Sigmoid colon (tissue), 4 donors: ENCODE measurements around the gene NF2.

Source experiments
- EP300 ChIP-seq, 4 donors: sonication (generic); formaldehyde crosslinking; IDR thresholded peaks; one replicate each; pipeline ENCODE4 v1.6.1; 2017; ENCODE audit warnings: antibody characterized with exemption in 4 of 4
- POLR2AphosphoS5 ChIP-seq, 4 donors: sonication (generic); formaldehyde crosslinking; IDR thresholded peaks; one replicate each; pipeline ENCODE4 v1.6.1; 2017; ENCODE audit warnings: antibody characterized with exemption in 4 of 4
- TF ChIP-seq, protein P1 (sequence below), 4 experiments: fragments of 450-650 bp in 3 of 4; fragments of 200-600 bp in 1 of 4; IDR thresholded peaks; one replicate each; pipeline ENCODE4 v1.5.1; 2016 to 2019; ENCODE audit warnings: antibody characterized with exemption in 4 of 4, mild to moderate bottlenecking in 3 of 4, moderate library complexity in 2 of 4

DNA sequence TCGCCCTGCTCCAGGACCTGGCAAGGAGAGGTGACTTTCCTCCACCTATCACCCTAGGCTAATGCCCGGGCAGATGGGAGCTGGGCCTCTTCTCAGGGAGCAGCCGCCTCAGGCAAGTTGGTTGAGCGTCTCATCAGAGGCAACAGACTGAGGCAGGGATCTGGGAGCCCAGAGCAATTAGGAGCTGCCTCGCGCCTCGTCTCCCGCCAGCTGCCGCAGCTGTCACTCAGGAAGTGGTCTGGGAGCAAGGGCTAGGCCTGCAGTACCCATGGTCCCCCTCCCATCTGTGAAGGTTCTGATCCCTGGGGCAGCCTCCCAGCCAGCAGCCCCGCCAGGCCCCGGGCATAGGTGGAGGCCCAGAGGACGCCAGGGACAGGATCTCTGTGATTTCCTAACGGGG lies 111.8 kb downstream of the NF2 start:
- TF ChIP-seq, protein P1, sequence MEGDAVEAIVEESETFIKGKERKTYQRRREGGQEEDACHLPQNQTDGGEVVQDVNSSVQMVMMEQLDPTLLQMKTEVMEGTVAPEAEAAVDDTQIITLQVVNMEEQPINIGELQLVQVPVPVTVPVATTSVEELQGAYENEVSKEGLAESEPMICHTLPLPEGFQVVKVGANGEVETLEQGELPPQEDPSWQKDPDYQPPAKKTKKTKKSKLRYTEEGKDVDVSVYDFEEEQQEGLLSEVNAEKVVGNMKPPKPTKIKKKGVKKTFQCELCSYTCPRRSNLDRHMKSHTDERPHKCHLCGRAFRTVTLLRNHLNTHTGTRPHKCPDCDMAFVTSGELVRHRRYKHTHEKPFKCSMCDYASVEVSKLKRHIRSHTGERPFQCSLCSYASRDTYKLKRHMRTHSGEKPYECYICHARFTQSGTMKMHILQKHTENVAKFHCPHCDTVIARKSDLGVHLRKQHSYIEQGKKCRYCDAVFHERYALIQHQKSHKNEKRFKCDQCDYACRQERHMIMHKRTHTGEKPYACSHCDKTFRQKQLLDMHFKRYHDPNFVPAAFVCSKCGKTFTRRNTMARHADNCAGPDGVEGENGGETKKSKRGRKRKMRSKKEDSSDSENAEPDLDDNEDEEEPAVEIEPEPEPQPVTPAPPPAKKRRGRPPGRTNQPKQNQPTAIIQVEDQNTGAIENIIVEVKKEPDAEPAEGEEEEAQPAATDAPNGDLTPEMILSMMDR (IDR thresholded peaks at IDR 0.05) = no peak
- TF ChIP-seq EP300 (IDR thresholded peaks at IDR 0.05) (no peak), POLR2AphosphoS5 (IDR thresholded peaks at IDR 0.05) (no peak)
